ENCODE data around the gene GRM4.

The GRM4 gene

DNA sequence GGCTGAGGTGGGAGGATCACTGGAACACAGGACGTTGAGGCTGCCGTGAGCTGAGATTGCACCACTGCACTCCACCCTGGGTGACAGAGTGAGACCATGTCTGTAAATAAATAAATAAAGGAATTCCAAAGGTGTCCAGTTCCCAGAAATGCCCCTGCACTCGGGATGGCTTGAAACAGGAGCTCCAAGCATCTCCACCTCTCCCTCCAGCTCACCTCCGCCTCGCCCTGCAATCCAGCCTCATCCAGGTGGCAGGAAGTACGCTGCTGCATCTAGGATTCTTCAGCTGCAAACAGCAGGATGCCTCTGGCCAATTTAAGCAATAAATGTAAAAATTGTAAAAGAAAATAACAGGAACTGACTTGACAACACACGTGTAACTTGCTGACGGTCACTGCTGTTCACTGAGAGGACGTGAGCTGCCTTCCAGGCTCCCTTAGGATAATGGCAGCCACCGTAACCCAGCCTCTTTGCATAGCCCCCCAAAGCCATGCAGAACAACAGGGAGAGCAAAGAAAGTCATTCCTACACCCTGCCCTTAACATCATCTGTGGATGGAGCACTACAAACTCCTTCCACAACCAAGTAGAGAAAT lies 11.4 kb upstream of the GRM4 start:
- DNase-seq (ENCODE audit: low read depth): no peak

- no peak for DNase-seq (ENCODE audit: low read depth)
These were observed 9.8 kb upstream of the GRM4 start for GRCh38 chr6:34155471-34156300.

DNA sequence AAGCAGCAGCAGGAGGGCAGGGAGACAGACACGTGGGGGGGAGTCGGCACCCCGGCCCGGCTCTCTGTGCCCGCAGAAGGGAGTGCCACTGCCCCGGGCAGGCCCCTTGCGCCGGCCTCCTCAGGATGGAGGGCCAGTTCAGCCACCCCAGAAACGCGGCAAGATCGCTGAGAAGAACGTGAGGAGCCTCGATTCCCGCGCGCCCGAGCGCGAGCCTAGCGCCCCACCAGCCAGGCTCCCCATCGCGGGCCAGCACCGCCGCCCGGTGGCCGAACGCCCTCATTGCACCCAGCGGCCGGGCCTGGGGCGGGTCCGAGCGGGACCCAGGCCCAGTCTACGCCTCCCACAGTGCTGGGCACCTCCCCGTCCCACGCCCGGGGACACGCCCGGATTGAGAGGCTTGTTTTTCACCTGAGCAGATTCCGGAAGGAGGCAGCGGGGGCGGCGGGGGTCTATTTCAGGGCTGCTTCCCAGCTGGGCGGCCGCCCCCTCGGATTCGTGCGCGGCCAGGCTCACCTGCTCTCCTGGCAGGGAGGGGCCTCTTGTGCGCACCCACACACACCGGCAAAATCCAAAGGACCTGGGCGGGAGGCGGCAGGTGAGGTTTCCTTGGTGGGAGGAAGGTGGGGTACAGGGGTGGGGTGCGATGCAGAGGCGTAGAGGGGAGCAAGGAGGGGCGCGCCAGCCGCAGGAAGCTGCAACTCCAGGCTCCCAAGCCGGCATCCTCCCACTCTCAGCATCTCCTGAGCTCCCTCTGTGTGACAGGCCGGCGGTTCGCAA lies 9.0 kb upstream of the GRM4 start:
- peak; percentile 49 for DNase-seq (ENCODE audit: low read depth)

DNA sequence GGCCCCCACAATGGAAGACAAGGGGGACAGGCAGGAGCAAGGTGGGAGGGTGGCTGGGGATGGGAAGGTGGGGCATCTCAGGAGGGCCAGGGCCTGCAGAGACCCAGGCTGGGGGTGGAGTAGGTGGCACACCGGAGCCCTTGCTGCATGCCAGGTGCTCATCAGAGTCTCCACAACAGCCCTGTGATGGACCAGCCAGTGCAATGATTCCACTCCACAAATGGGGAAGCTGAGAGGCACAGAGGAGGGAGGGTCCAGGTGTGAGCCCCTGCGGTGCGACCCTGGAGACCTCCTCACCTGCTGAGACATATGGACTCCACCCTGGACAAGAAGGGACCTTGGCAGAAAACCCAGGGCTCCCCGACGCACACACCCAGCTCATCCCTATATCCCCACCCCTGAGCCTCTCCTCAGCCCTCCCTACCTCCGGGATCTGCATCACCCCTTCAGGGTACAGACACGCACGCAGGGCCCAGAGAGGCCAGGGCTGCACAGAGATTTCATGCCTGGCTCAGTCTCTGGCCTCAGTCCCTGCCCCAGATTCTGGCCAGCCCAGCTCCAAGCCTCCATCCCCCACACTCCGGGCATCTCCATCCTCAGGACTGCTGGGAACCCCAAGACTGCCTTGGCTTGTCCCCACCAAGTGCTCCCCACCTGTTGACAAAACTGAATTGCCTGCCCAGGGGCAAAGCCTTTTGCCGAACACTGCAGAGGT lies 7.1 kb upstream of the GRM4 start:
- no peak for DNase-seq (ENCODE audit: low read depth)

DNA sequence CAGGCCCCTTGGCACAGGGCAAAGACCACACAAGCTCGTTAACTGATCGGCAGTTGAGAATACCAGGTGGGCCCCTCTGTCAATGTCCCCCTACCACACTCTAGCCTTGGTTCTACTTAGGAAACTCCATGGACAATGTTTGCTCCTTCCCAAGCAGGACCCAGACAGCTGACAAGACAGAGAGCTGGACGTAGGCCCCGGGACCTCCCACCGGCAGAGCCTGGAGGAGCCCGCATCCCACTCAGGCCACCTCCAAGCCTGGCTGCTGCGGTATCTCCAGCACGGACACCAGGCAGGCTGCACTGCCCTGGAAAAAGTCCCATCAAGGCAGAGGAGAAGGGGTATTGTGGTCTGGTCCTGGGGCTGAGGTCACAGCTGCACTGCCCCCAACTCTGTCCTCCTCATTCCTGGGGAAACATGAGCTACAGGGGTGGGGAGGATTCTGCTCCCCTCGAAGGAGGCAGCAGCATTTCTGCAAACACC lies 6.2 kb upstream of the GRM4 start:
- no peak for DNase-seq (ENCODE audit: low read depth)

DNA sequence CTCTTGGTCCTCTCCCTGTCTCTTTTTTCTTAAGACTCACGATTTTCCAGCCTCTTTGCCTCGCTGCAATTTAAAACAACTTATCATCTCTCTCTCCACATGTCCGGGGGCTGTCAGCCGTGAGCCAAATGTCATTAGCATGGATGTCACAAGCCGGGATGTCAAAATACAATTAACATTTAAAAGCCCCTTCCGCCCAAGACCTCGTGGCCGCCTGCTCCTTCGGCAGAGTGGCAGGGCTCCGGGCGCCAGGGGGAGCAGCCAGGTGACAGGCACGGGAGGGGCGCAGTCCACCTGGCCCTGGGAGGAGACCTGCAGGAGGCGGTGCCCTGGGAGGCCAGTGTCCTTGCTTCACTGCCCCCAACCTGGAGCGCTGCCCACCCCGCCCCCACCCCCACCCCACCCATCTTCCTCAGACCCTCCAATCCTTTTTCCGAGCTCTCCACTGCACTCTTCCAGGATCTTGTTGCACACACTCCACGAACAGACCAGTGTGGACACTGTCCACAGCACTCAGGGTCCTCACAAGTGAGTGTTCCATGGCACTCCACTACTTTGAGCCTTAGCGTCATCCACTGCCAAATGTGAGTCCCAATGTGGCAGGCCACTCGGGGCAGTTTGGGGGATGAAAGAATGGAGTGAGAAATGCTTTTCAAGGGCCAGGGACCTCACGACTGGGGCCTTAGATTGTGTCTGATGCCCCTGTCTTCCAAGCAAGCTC lies 5.6 kb upstream of the GRM4 start:
- no peak for DNase-seq (ENCODE audit: low read depth)

DNA sequence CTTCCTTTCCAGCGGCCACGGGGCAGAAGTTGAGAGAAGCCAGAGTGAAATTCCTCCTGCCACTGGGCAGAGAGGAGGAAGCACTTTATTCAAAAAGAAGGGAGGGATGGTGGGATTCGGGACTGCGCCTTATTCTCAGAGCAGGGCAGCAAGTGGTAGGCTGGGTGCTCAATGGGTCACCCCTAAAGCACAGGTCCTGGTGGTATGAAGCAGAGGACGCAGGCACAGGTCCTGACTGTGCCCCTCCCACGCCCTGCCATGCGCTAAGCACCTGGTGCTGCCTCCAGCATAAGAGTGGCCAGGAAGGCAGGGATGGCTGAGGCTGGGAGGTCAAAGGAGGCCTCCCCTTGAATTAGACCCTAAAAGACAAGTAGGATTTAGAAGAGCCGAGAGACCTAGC lies 4.9 kb upstream of the GRM4 start:
- no peak for DNase-seq (ENCODE audit: low read depth)

- DNase-seq (ENCODE audit: low read depth): no peak
These were observed 4.0 kb upstream of the GRM4 start for GRCh38 chr6:34149831-34150400.

DNA sequence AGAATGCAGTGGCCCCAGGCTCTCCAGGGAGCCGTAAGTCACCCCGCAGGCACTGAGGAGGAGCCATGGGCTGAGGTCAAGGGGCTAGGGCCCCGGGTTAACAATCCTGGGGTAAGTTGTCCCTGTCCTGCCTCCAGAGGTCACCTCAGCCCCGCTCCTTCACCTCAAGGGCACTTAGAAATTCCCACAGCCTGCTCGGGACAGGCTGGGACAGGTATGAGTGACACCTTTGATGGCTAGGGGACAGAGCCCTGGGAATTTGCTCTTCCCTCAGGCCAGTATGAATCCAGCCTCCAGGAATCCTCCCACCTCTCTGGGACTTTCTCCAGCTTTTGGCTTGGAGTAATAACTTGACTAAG lies 3.5 kb upstream of the GRM4 start:
- DNase-seq (ENCODE audit: low read depth): no peak

DNA sequence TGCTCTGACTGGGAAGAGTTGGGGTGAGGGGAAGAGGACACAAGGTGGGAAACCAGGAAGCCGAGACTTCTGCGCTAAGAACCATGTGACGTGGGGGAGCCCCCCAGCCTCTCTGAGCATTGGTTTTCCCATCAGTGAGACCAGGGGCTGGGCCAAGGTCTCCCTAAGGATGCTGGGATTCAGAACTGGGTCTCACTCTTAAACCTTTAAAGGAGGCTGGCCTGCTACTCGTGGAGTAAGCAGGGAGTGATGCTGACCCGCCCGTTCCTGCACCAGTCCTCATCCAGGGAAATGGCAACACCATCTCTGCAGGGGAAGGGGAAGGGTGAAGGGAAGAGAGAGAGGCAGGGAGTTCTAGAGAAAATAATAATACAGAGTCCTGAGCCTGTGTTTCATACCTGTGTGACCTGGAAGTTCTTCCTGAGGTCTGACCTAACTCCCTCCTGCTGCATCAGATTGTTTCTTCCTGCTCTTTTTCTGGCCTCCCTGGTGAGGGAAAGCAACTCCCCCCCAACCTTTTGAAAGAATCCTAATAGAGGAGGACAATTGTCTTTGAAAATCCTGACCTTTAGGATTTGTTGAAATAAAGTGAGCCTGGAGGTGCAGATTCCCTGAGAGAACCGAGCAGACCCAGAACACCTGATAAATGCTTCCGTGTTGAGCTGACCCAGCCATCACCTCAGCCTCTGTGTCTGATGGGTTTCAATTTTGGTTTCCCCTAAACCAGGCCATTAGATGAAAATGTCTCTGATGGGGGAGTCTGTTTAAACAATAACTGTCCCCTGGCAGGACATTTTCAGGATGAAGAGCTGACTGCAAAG lies 3.0 kb upstream of the GRM4 start:
- no peak for DNase-seq (ENCODE audit: low read depth)

DNA sequence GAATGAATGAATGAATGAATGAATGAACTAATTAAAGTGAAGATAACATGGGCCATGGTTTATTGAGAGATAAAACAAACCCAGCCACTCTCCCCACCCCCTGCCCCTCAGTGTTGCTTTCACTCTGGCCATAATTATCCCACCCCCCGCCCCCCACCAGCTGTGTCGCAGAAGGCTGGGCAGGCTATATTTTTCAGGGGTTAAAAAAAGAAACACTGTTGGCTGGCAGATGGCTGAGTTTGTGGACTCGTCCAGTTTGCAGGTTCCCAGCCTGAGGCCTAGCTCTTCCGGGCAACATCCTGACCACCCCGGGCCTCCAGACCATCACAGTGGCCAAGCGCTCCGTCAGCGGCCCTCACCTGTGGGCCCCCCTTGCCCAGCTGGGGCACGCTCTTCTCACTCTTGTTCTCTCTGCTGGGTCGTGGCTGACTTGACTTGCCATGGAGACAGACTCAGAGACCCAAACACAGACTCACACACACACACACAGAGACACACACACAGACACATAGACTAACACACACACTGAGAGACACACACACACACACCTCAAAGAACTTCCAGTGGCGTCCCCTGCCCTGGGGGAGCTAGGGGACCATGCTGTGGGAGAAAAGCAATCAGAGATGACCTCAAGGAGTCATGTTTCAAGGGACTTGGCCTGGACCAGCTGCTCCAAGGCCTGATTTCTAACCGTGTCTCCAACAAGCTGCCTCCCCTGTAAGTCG lies 2.2 kb upstream of the GRM4 start:
- no peak for DNase-seq (ENCODE audit: low read depth)

DNA sequence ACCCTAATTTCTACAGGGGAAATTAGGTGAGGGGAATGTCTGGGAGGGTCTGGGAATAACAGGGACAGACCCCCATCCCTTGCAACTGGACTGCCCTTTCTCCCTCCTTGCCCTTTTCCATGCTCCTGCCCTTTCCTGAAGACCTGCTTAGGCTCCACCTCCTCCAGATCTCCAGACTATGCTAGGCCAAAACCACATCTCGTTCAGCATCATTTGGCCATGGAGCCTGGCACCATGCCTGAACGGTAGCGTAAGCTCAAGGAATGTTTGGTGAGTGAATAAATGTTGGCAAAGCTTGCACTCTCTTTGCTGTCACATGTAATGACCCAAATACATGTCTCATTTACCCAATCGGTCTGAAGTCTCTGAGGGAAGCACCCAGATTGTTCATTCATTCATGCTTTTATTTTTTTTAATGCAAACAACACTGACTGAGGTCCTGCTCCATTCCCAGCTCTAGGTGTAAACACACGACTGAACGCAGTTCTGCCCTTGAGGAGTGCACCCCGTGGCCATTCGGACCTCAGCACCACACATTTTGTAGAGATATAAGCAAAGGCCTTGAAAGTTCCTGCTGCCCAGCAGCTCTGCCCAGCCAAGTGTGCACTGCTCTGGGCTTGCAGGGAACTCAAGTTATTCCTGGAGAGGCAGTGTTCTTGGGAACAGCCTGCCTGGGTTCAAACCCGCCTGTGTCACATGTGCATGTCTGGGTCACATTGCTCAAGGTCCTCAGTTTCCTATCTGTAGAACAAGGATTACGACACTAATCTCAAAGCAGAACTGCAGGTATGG lies 1.1 kb upstream of the GRM4 start:
- peak; percentile 61 for DNase-seq (ENCODE audit: low read depth)

GRCh38 chr6:34145161-34146020 lies 496 bp downstream of the GRM4 start:
- DNase-seq (ENCODE audit: low read depth): peak; percentile 53

GRCh38 chr6:34144581-34145160 lies 1.2 kb downstream of the GRM4 start:
- no peak for DNase-seq (ENCODE audit: low read depth)

GRCh38 chr6:34143884-34144580 lies 1.9 kb downstream of the GRM4 start:
- peak; percentile 17 for DNase-seq (ENCODE audit: low read depth)

DNA sequence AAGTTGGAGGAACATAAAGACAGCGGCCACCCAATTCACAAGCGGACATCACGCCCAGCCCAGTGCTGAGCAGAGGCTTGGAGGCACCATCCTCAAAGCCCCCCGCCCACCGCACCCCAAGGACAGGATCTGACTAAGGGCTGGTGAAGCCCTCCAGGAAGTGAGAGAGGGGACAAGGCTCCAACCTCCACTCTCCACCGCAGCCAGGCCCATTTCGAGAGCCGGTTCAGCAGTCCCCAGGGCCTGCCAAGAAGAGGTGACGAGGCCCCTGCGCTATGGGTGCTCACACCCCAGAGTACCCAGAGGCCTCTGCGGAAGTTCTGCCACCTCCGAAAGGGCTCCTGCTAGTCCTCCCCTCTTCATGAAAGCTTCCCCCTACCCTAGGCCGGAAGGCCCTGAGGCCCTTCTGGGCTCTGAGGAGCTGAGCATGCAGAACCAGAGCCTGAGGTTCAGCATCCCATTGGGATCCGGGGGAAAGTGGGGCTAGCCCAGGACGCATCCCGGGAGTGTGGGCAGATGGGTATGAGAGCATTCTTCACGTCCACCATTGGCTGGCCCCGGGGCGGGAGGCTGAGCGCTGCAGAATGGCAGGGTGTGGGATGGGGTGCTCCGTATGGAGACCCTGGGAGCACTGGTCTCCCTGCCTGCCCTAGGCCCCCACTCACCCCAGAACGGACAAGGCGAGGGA lies 2.5 kb downstream of the GRM4 start:
- DNase-seq (ENCODE audit: low read depth): no peak

All from EH (cell line).